KOPT-K1 (cell line): ENCODE results near the gene ARMC12.

Experiments
- H3K27ac ChIP-seq: fragments of 200-600 bp; sonication (generic); 2 replicates; pipeline ENCODE4 v1.5.1; 2016; ENCODE audit warnings: antibody characterized with exemption, mild to moderate bottlenecking, low read depth, low read length; ENCODE audit not compliant: poor library complexity, severe bottlenecking
- H3K36me3 ChIP-seq: fragments of 200-600 bp; sonication (generic); 2 replicates; pipeline ENCODE4 v1.5.1; 2017; ENCODE audit warnings: antibody characterized with exemption, mild to moderate bottlenecking, low read length, moderate library complexity; ENCODE audit not compliant: insufficient read depth
- H3K9me3 ChIP-seq: fragments of 200-600 bp; sonication (generic); 2 replicates; pipeline ENCODE4 v1.5.1; 2017; ENCODE audit warnings: antibody characterized with exemption, low read length, mild to moderate bottlenecking; ENCODE audit not compliant: insufficient read depth, poor library complexity, severe bottlenecking

ARMC12 gene

GRCh38 chr6:35737413-35738211, 780 bp downstream of the ARMC12 start:
- no peaks in the 10 kb centered on the region for H3K36me3 ChIP-seq
- H3K27ac ChIP-seq, result no peak overlapping the region
- H3K9me3 ChIP-seq, result no peaks in the 10 kb centered on the region

GRCh38 chr6:35739645-35740524, 3.1 kb downstream of the ARMC12 start:
- Histone ChIP-seq H3K36me3 (no peaks in the 10 kb centered on the region), H3K9me3 (no peaks in the 10 kb centered on the region), H3K27ac (no peak overlapping the region)

- Histone ChIP-seq H3K9me3 (peaks cover 6% of the 10 kb centered on the region), H3K36me3 (no peaks in the 10 kb centered on the region), H3K27ac (no peak overlapping the region)
Measured at GRCh38 chr6:35742842-35743241, 6.0 kb downstream of the ARMC12 start.

GRCh38 chr6:35745509-35745908, 8.7 kb downstream of the ARMC12 start:
- no peaks in the 10 kb centered on the region for H3K36me3 ChIP-seq
- H3K27ac ChIP-seq, result no peak overlapping the region

GRCh38 chr6:35746516-35746915, 9.7 kb downstream of the ARMC12 start:
- H3K9me3 ChIP-seq, result peaks cover 9% of the 10 kb centered on the region
- no peak overlapping the region for H3K27ac ChIP-seq
- H3K36me3 ChIP-seq, result no peaks in the 10 kb centered on the region

More at GRCh38 chr6:35745509-35745908, 8.7 kb downstream of the ARMC12 start:
- peaks cover 9% of the 10 kb centered on the region for H3K9me3 ChIP-seq

- H3K9me3 ChIP-seq, result peaks cover 9% of the 10 kb centered on the region
- no peaks in the 10 kb centered on the region for H3K36me3 ChIP-seq
- no peak overlapping the region for H3K27ac ChIP-seq
Measured at GRCh38 chr6:35747877-35748276, 11.0 kb downstream of the ARMC12 start.

- peaks cover 9% of the 10 kb centered on the region for H3K9me3 ChIP-seq
- H3K27ac ChIP-seq, result no peak overlapping the region
- no peaks in the 10 kb centered on the region for H3K36me3 ChIP-seq
Measured at GRCh38 chr6:35750557-35750956, 13.7 kb downstream of the ARMC12 start.

GRCh38 chr6:35751594-35751993, 14.8 kb downstream of the ARMC12 start:
- H3K36me3 ChIP-seq, result no peaks in the 10 kb centered on the region
- H3K27ac ChIP-seq, result no peak overlapping the region
- peaks cover 9% of the 10 kb centered on the region for H3K9me3 ChIP-seq

GRCh38 chr6:35752330-35752729, 15.5 kb downstream of the ARMC12 start:
- no peaks in the 10 kb centered on the region for H3K36me3 ChIP-seq
- H3K27ac ChIP-seq, result no peak overlapping the region

GRCh38 chr6:35754452-35755277, 17.8 kb downstream of the ARMC12 start:
- H3K27ac ChIP-seq, result no peak overlapping the region
- H3K36me3 ChIP-seq, result no peaks in the 10 kb centered on the region
- H3K9me3 ChIP-seq, result no peaks in the 10 kb centered on the region

More at GRCh38 chr6:35752330-35752729, 15.5 kb downstream of the ARMC12 start:
- H3K9me3 ChIP-seq, result peaks cover 7% of the 10 kb centered on the region

- Histone ChIP-seq H3K36me3 (no peaks in the 10 kb centered on the region), H3K9me3 (no peaks in the 10 kb centered on the region), H3K27ac (no peak overlapping the region)
Measured at GRCh38 chr6:35755278-35755924, 18.6 kb downstream of the ARMC12 start.

GRCh38 chr6:35757456-35758123, 20.8 kb downstream of the ARMC12 start:
- Histone ChIP-seq H3K9me3 (no peaks in the 10 kb centered on the region), H3K27ac (no peak overlapping the region), H3K36me3 (no peaks in the 10 kb centered on the region)

- Histone ChIP-seq H3K9me3 (no peaks in the 10 kb centered on the region), H3K27ac (no peak overlapping the region)
Measured at GRCh38 chr6:35759426-35759825, 22.6 kb downstream of the ARMC12 start.

GRCh38 chr6:35765739-35766138, 28.9 kb downstream of the ARMC12 start:
- H3K9me3 ChIP-seq, result no peaks in the 10 kb centered on the region
- H3K27ac ChIP-seq, result no peak overlapping the region

More at GRCh38 chr6:35759426-35759825, 22.6 kb downstream of the ARMC12 start:
- no peaks in the 10 kb centered on the region for H3K36me3 ChIP-seq

More at GRCh38 chr6:35765739-35766138, 28.9 kb downstream of the ARMC12 start:
- no peaks in the 10 kb centered on the region for H3K36me3 ChIP-seq
